ENCODE measurements around the gene MAP3K7. TPM values are rescaled to one million over a fixed set of nuclear protein-coding genes. Genes with fewer than 3 reads are reported as not detected.
A peak's percentile ranks its signal among the peaks of the same experiment; 100 is the strongest.

MAP3K7 gene
- total RNA-seq, 1 donor from 2014 or later = 91.9 TPM

DNA sequence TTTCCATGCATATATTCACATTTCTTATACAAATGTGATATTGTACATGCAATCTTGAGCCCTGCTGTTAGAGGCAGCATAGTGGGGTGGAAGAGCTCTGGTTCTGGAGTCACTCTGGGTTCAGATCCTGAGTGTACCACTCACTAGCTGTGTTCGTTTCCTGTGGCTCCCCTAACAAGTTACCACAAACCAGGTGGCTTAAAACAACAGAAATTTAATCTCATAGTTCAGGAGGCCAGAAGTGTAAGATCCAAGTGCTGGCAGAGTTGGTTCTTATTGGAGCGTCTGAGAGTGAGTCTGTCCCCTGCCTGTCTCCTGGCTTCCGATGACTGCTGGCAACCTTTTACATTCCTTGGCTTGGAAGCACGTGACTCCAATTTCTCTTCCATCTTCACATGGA, 115.6 kb downstream of the MAP3K7 start:
- H3K36me3 ChIP-seq = no peaks in the 10 kb centered on the region
- no peak overlapping the region for H3K4me3 ChIP-seq
- no peak overlapping the region for H3K9ac ChIP-seq
- no peak overlapping the region for H3K4me2 ChIP-seq
- no peaks in the 10 kb centered on the region for H4K20me1 ChIP-seq (ENCODE audit: low read depth)
- H3F3A ChIP-seq (ENCODE audit: low read depth) = peaks cover 9% of the 10 kb centered on the region
- no peaks in the 10 kb centered on the region for H3K79me2 ChIP-seq (ENCODE audit: low read depth)
- H3K9me3 ChIP-seq (ENCODE audit: low read depth) = no peaks in the 10 kb centered on the region
- no peak for DNase-seq (ENCODE audit: low spot score)
- H3K27ac ChIP-seq = no peak overlapping the region
- no peaks in the 10 kb centered on the region for H3K27me3 ChIP-seq
- H3K27me3 Mint-ChIP-seq (ENCODE audit: insufficient read depth, low read depth) = no peaks in the 10 kb centered on the region
- H3K36me3 Mint-ChIP-seq = no peaks in the 10 kb centered on the region
- peaks cover 44% of the 10 kb centered on the region for H3K4me1 Mint-ChIP-seq
- H2AFZ ChIP-seq (replicated peaks) = peak overlapping the region; percentile 30
- no peak overlapping the region for H3K4me3 Mint-ChIP-seq
- no peak overlapping the region for H3K27ac Mint-ChIP-seq
- TF ChIP-seq EZH2phosphoT487 (IDR thresholded peaks at IDR 0.05) (no peak), EZH2 (IDR thresholded peaks at IDR 0.05) (no peak)
- TF ChIP-seq, protein P1, sequence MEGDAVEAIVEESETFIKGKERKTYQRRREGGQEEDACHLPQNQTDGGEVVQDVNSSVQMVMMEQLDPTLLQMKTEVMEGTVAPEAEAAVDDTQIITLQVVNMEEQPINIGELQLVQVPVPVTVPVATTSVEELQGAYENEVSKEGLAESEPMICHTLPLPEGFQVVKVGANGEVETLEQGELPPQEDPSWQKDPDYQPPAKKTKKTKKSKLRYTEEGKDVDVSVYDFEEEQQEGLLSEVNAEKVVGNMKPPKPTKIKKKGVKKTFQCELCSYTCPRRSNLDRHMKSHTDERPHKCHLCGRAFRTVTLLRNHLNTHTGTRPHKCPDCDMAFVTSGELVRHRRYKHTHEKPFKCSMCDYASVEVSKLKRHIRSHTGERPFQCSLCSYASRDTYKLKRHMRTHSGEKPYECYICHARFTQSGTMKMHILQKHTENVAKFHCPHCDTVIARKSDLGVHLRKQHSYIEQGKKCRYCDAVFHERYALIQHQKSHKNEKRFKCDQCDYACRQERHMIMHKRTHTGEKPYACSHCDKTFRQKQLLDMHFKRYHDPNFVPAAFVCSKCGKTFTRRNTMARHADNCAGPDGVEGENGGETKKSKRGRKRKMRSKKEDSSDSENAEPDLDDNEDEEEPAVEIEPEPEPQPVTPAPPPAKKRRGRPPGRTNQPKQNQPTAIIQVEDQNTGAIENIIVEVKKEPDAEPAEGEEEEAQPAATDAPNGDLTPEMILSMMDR (IDR thresholded peaks at IDR 0.05) = no peak
- peaks cover 20% of the 10 kb centered on the region for H3K4me1 ChIP-seq
- H3K9me3 Mint-ChIP-seq = no peaks in the 10 kb centered on the region

DNA sequence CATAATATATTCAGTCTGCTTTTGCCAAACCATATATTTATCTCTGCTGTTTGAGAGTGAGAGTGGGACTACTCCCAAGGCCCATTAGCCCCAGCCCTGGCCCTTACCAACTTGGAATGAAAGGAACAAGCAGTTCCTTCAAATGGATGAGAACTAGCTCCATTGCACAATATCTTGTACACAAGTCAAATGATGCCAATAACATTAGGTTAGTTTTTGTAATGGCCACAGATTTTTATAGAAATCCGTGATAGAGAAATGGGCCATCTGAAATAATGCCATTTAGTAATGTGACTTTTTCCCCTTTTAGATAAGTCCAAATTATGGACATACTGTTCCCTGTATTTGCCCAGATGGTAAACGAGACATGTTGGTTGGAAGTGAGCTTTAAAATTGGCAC, 117.0 kb downstream of the MAP3K7 start:
- Histone ChIP-seq H3K27me3 (no peaks in the 10 kb centered on the region), H4K20me1 (ENCODE audit: low read depth) (no peaks in the 10 kb centered on the region), H2AFZ (replicated peaks) (no peak overlapping the region), H3K4me1 (peaks cover 33% of the 10 kb centered on the region), H3F3A (ENCODE audit: low read depth) (peaks cover 19% of the 10 kb centered on the region), H3K4me3 (no peak overlapping the region), H3K9ac (no peak overlapping the region), H3K79me2 (ENCODE audit: low read depth) (no peaks in the 10 kb centered on the region), H3K27ac (no peak overlapping the region), H3K9me3 (ENCODE audit: low read depth) (no peaks in the 10 kb centered on the region), H3K4me2 (no peak overlapping the region), H3K36me3 (no peaks in the 10 kb centered on the region)
- H3K36me3 Mint-ChIP-seq = no peaks in the 10 kb centered on the region
- H3K27me3 Mint-ChIP-seq (ENCODE audit: insufficient read depth, low read depth) = no peaks in the 10 kb centered on the region
- no peak overlapping the region for H3K4me3 Mint-ChIP-seq
- no peaks in the 10 kb centered on the region for H3K9me3 Mint-ChIP-seq
- DNase-seq (ENCODE audit: low spot score) = no peak
- peaks cover 54% of the 10 kb centered on the region for H3K4me1 Mint-ChIP-seq
- no peak overlapping the region for H3K27ac Mint-ChIP-seq
- TF ChIP-seq EZH2 (IDR thresholded peaks at IDR 0.05) (no peak), EZH2phosphoT487 (IDR thresholded peaks at IDR 0.05) (no peak)
- TF ChIP-seq, protein P1 (IDR thresholded peaks at IDR 0.05) = no peak

DNA sequence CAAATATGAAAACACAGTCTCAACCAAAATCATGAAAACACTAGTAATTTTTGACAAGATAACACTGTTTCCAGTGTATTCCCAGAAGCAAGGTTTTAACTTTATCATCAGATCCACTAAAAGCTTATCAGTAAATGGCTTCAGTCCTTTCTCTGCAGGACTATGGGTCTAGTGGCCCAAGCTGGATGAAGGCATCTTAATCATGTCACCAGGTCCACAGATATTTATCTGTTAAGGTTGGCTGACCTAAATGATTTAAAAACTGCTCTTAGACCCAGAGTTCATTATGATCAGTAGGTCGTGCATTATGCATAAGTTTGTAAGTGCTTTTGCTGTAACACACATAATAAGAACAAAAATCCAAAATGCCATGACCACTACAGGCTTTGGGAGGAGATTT, 118.0 kb downstream of the MAP3K7 start:
- no peak overlapping the region for H3K4me3 ChIP-seq
- peaks cover 19% of the 10 kb centered on the region for H3F3A ChIP-seq (ENCODE audit: low read depth)
- no peaks in the 10 kb centered on the region for H3K27me3 ChIP-seq
- no peaks in the 10 kb centered on the region for H3K79me2 ChIP-seq (ENCODE audit: low read depth)
- Mint-ChIP-seq H3K9me3 (peaks cover 1% of the 10 kb centered on the region), H3K27me3 (ENCODE audit: insufficient read depth, low read depth) (no peaks in the 10 kb centered on the region), H3K4me1 (peaks cover 49% of the 10 kb centered on the region), H3K36me3 (no peaks in the 10 kb centered on the region), H3K4me3 (no peak overlapping the region), H3K27ac (peak overlapping the region; percentile 15)
- H3K4me1 ChIP-seq = peaks cover 33% of the 10 kb centered on the region
- TF ChIP-seq EZH2phosphoT487 (IDR thresholded peaks at IDR 0.05) (no peak), EZH2 (IDR thresholded peaks at IDR 0.05) (no peak)
- TF ChIP-seq, protein P1 (IDR thresholded peaks at IDR 0.05) = no peak
- no peak overlapping the region for H2AFZ ChIP-seq (replicated peaks)
- H3K4me2 ChIP-seq = no peak overlapping the region
- H3K27ac ChIP-seq = no peak overlapping the region
- H3K9me3 ChIP-seq (ENCODE audit: low read depth) = no peaks in the 10 kb centered on the region
- H3K9ac ChIP-seq = no peak overlapping the region
- DNase-seq (ENCODE audit: low spot score) = no peak
- H4K20me1 ChIP-seq (ENCODE audit: low read depth) = no peaks in the 10 kb centered on the region
- H3K36me3 ChIP-seq = no peaks in the 10 kb centered on the region

Measured in neural progenitor cell (in vitro differentiated cells).